Measurements from ENCODE around the gene P2RX6. TPM values are rescaled to one million over a fixed set of nuclear protein-coding genes. Genes with fewer than 3 reads are reported as not detected.

Gene P2RX6
- total RNA-seq (2012; rRNA removed) (0.56 and 0.90 TPM in 2 replicates), polyA plus RNA-seq (2012; rRNA removed) (1.4 and 1.6 TPM in 2 replicates), Bru-seq, nascent RNA (percentile 29 among the genes with signal in this experiment), BruChase-seq, experiment 1, labeled RNA remaining after a 6-hour chase (percentile 41 among the genes with signal in this experiment), BruChase-seq, experiment 2, labeled RNA remaining after a 2-hour chase (percentile 38 among the genes with signal in this experiment)
- polyA plus RNA-seq (2012; cell fraction: cytosol; rRNA removed), result 1.0 and 1.2 TPM in 2 replicates
- polyA plus RNA-seq (2012; cell fraction: nucleus; rRNA removed; ENCODE audit: low replicate concordance), result 16.1 and 24.8 TPM in 2 replicates
- long read RNA-seq, partial matches to known transcripts, result 12 of 18 reads
- long read RNA-seq, other reads (novel, unspliced or antisense), result 4 of 18 reads

DNA sequence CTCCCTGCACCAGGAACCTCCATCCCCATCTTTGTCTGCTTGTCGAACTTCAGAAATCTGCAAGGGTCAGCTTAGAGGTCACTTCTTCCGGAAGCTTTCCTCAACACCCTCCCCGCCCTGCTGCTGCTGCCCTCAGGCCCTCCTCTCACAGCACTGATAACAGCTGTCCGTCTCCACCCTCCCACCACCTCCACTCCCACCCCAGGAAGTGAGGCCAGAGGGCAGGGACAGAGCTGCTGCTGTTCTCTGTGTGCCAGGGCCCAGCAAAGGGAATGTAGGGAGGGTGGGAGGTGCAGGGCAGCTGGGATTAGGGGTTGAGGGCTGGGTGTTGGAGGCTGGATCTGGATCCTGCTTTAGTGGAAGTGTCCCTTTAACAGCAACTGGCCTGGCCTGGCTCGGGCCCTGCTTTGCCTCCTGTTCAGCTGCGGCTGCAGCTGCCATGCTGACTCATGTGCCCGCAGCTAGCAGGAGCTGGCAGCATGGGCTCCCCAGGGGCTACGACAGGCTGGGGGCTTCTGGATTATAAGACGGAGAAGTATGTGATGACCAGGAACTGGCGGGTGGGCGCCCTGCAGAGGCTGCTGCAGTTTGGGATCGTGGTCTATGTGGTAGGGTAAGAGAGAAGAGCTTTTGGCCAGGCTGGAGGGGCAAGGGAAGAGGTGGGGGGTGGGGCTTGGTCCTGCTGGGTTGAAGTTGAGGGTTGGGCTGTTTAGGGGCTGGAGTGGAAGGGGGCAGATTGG, at the start of gene P2RX6:
Gene P2RX6, plus strand, starts transcription at position 440 of the 740 bp plus-strand sequence. Its CDS starts 10 bp downstream, at position 450.
- H2AK9ac ChIP-seq (replicated peaks; ENCODE audit: low read depth, low read length, poor library complexity), result peak within 1 kb of the TSS; percentile 82
- peak within 1 kb of the TSS; percentile 87 for H2BK5ac ChIP-seq (ENCODE audit: low read depth, low read length, poor library complexity, severe bottlenecking)
- H2BK20ac ChIP-seq (ENCODE audit: low read depth, low read length), result peak within 1 kb of the TSS; percentile 32; the same call in 1 of the 2 replicates
- H2AFZ ChIP-seq (replicated peaks; ENCODE audit: low read length, poor library complexity), result peak within 1 kb of the TSS; percentile 100
- peak; percentile 13 for DNase-seq
- peak; percentile 49 for ATAC-seq (ENCODE audit: low read depth)
- H3K4me3 ChIP-seq (ENCODE audit: insufficient read depth, low read depth, low read length), result peak within 1 kb of the TSS; percentile 52
- H3K4ac ChIP-seq (ENCODE audit: low read depth, low read length), result peak within 1 kb of the TSS; percentile 79
- peaks cover 14% of the 10 kb centered on the region for H3K4me1 ChIP-seq (ENCODE audit: control insufficient read depth, insufficient read depth, low read length)
- peaks cover 8% of the 10 kb centered on the region; the same call in 1 of the 2 replicates for H3K9me1 ChIP-seq (ENCODE audit: insufficient read depth, low read length)
- peak within 1 kb of the TSS; percentile 55 for H3K9ac ChIP-seq (ENCODE audit: low read depth, low read length)
- H3K27ac ChIP-seq (ENCODE audit: insufficient read depth, low read length), result peak within 1 kb of the TSS; percentile 88
- intact Hi-C loops (cut with micrococcal nuclease), result loop anchor here (2.0 kb wide), 1 partner anchor 30 kb away; the partner anchor contains the start of gene LRRC74B
- ChIA-PET CTCF (interaction anchor here (0.6 kb wide), 1 partner anchor 73 kb away, joined by 5 read pairs; no protein-coding TSS in a partner anchor), POLR2A (ENCODE audit: unreplicated experiment) (interaction anchor here (1.1 kb wide), 1 partner anchor 13 kb away, joined by 3 read pairs; the partner anchor contains the start of gene THAP7)
- H3K23ac ChIP-seq (ENCODE audit: low read depth, low read length), result peak within 1 kb of the TSS; percentile 64
- peak within 1 kb of the TSS; percentile 40 for H4K5ac ChIP-seq (ENCODE audit: low read depth, low read length)
- no peaks in the 10 kb centered on the region for H3K9me3 ChIP-seq (ENCODE audit: control insufficient read depth, insufficient read depth, low read length)
- H4K91ac ChIP-seq (ENCODE audit: insufficient read depth, low read depth, low read length), result no peak within 1 kb of the TSS; the same call in 1 of the 2 replicates
- peak within 1 kb of the TSS; percentile 3; the same call in 1 of the 3 replicates for H2BK15ac ChIP-seq (ENCODE audit: low read depth, low read length)
- peak within 1 kb of the TSS; percentile 66 for H2AK5ac ChIP-seq (ENCODE audit: low read depth, low read length)
- 32% methylated on average over 3 of the region's 12 CpGs; no CpG with 5 or more reads in 1 of the 2 experiments for WGBS, 2 experiments (ENCODE audit: extremely low coverage in 2 of 2, insufficient read length in 1 of 2)
- H2BK120ac ChIP-seq (ENCODE audit: low read depth, low read length), result peak within 1 kb of the TSS; percentile 90
- no TSS peak for BruUV-seq (replicated peaks)
- peaks cover 4% of the 10 kb centered on the region; the same call in 1 of the 2 replicates for H4K20me1 ChIP-seq (ENCODE audit: insufficient read depth, low read length)
- H3K4me2 ChIP-seq (ENCODE audit: low read depth, low read length), result peak within 1 kb of the TSS; percentile 85
- peak within 1 kb of the TSS; percentile 19 to 94; a peak in 3 of 4 replicates for H4K8ac ChIP-seq (ENCODE audit: low read depth in 2 of 2, low read length in 2 of 2)
- H3K27me3 ChIP-seq (ENCODE audit: control insufficient read depth, insufficient read depth, low read length), result peaks cover 1% of the 10 kb centered on the region; the same call in 1 of the 2 replicates
- in situ Hi-C loops (cut with MboI; ENCODE audit: low sequenced_read_pairs), result loop anchor here (10.0 kb wide), 1 partner anchor 80 kb away; no protein-coding TSS in a partner anchor
- no peak within 1 kb of the TSS for H3K56ac ChIP-seq (ENCODE audit: extremely low read depth, insufficient read depth, low read length)
- peak within 1 kb of the TSS; percentile 90 for H3K14ac ChIP-seq (replicated peaks; ENCODE audit: low read depth, low read length)
- 0 out of 4 replicates have a peak, but pooled peaks cover 0 to 5% of the 10 kb centered on the region in 2 experiments for H3K79me1 ChIP-seq (ENCODE audit: low read depth in 1 of 2, low read length in 2 of 2)
- dilution Hi-C loops (cut with HindIII; ENCODE audit: low sequenced_read_pairs, unreplicated experiment), result no loop called here
- peak within 1 kb of the TSS; percentile 52 for H3K18ac ChIP-seq (ENCODE audit: low read depth, low read length)
- no peaks in the 10 kb centered on the region for H3K36me3 ChIP-seq (ENCODE audit: control insufficient read depth, insufficient read depth, low read length)
- no peak for TF ChIP-seq RFX5 (IDR thresholded peaks at IDR 0.05; ENCODE audit: low read depth, low read length)
- TF ChIP-seq POLR2A (IDR thresholded peaks at IDR 0.05; ENCODE audit: low read depth, low read length), result no peak
- TF ChIP-seq CHD1 (IDR thresholded peaks at IDR 0.05; ENCODE audit: low read depth, low read length), result no peak
- TF ChIP-seq RCOR1 (IDR thresholded peaks at IDR 0.05; ENCODE audit: insufficient replicate concordance, low read length), result no peak
- peak; percentile 53; the same call in 1 of the 2 replicates for TF ChIP-seq MXI1 (IDR thresholded peaks at IDR 0.05; ENCODE audit: borderline replicate concordance, low read depth, low read length)
- 0 out of 2 replicates have a peak, but pooled peaks have one; percentile 25 for TF ChIP-seq FOS (IDR thresholded peaks at IDR 0.05; ENCODE audit: low read depth, low read length)
- 0 out of 2 replicates have a peak, but pooled peaks have one; percentile 7 for TF ChIP-seq BHLHE40 (IDR thresholded peaks at IDR 0.05; ENCODE audit: low read depth, low read length)
- TF ChIP-seq RAD21 (IDR thresholded peaks at IDR 0.05; ENCODE audit: low read length), result no peak
- no peak for TF ChIP-seq SMC3 (IDR thresholded peaks at IDR 0.05; ENCODE audit: low read depth, low read length)
- TF ChIP-seq, protein P1, sequence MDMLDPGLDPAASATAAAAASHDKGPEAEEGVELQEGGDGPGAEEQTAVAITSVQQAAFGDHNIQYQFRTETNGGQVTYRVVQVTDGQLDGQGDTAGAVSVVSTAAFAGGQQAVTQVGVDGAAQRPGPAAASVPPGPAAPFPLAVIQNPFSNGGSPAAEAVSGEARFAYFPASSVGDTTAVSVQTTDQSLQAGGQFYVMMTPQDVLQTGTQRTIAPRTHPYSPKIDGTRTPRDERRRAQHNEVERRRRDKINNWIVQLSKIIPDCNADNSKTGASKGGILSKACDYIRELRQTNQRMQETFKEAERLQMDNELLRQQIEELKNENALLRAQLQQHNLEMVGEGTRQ (IDR thresholded peaks at IDR 0.05; ENCODE audit: low read depth, low read length), result no peak
- peak; percentile 21; the same call in 1 of the 2 replicates for TF ChIP-seq NFE2L2 (IDR thresholded peaks at IDR 0.05; ENCODE audit: low read depth, low read length)
- TF ChIP-seq CEBPB (IDR thresholded peaks at IDR 0.05; ENCODE audit: low read depth, low read length), result no peak
- TF ChIP-seq, protein P2, sequence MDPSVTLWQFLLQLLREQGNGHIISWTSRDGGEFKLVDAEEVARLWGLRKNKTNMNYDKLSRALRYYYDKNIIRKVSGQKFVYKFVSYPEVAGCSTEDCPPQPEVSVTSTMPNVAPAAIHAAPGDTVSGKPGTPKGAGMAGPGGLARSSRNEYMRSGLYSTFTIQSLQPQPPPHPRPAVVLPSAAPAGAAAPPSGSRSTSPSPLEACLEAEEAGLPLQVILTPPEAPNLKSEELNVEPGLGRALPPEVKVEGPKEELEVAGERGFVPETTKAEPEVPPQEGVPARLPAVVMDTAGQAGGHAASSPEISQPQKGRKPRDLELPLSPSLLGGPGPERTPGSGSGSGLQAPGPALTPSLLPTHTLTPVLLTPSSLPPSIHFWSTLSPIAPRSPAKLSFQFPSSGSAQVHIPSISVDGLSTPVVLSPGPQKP (IDR thresholded peaks at IDR 0.05; ENCODE audit: borderline replicate concordance, low read depth, low read length), result no peak
- TF ChIP-seq MAZ (IDR thresholded peaks at IDR 0.05; ENCODE audit: borderline replicate concordance, low read depth, low read length), result no peak
